ENCODE data around the gene TPST2.

The TPST2 gene

GRCh38 chr22:26579331-26579886 is 10.5 kb downstream of the TPST2 start:
- no peak for DNase-seq

- DNase-seq = no peak
Observed at GRCh38 chr22:26577081-26577480, 12.9 kb downstream of the TPST2 start.

- DNase-seq = no peak
Observed at GRCh38 chr22:26576026-26576680, 13.8 kb downstream of the TPST2 start.

GRCh38 chr22:26574001-26574723 is 15.8 kb downstream of the TPST2 start:
- no peak for DNase-seq

- DNase-seq = no peak
Observed at GRCh38 chr22:26573026-26573662, 16.8 kb downstream of the TPST2 start.

GRCh38 chr22:26570864-26571525 is 18.9 kb downstream of the TPST2 start:
- no peak for DNase-seq

GRCh38 chr22:26570115-26570514 is 19.8 kb downstream of the TPST2 start:
- no peak for DNase-seq

GRCh38 chr22:26568207-26568706 is 21.7 kb downstream of the TPST2 start:
- no peak for DNase-seq

GRCh38 chr22:26567610-26568009 is 22.3 kb downstream of the TPST2 start:
- DNase-seq = no peak

GRCh38 chr22:26566994-26567393 is 22.9 kb downstream of the TPST2 start:
- no peak for DNase-seq

GRCh38 chr22:26565889-26566288 is 24.0 kb downstream of the TPST2 start:
- DNase-seq = no peak

GRCh38 chr22:26565181-26565580 is 24.8 kb downstream of the TPST2 start:
- DNase-seq = no peak

- no peak for DNase-seq
Observed at GRCh38 chr22:26564672-26565071, 25.3 kb downstream of the TPST2 start.

GRCh38 chr22:26564181-26564580 is 25.8 kb downstream of the TPST2 start:
- no peak for DNase-seq

- DNase-seq = no peak
Observed at GRCh38 chr22:26563022-26563421, 26.9 kb downstream of the TPST2 start.

GRCh38 chr22:26561756-26562417 is 28.0 kb downstream of the TPST2 start:
- DNase-seq = no peak

GRCh38 chr22:26559961-26560575 is 29.9 kb downstream of the TPST2 start:
- DNase-seq = no peak

GRCh38 chr22:26558248-26558895 is 31.6 kb downstream of the TPST2 start:
- DNase-seq = no peak

- DNase-seq = no peak
Observed at GRCh38 chr22:26556904-26557303, 33.0 kb downstream of the TPST2 start.

GRCh38 chr22:26555478-26555877 is 34.5 kb downstream of the TPST2 start:
- no peak for DNase-seq

GRCh38 chr22:26554956-26555355 is 35.0 kb downstream of the TPST2 start:
- no peak for DNase-seq

Measured in NCI-H1436 (cell line).